Mesenchymal stem cell (in vitro differentiated cells and primary cell): ENCODE data around the gene ASPDH.

Source experiments
- DNase-seq: peaks from one replicate; pipeline ENCODE4 v3.0.0-alpha.2; 2013
- H2AFZ ChIP-seq: one replicate; pipeline ENCODE4 v1.6.1; 2013; ENCODE audit warnings: low read depth, mild to moderate bottlenecking, control low read depth, inconsistent platforms, low read length, moderate library complexity
- H2AK5ac ChIP-seq: 2 replicates; pipeline ENCODE4 v1.6.1; 2013; ENCODE audit warnings: low read length, moderate library complexity, mild to moderate bottlenecking, inconsistent platforms; ENCODE audit not compliant: severe bottlenecking
- H2BK120ac ChIP-seq: one replicate; pipeline ENCODE4 v1.6.1; 2013; ENCODE audit warnings: low read depth, mild to moderate bottlenecking, inconsistent platforms, low read length, moderate library complexity
- H2BK12ac ChIP-seq, 2 experiments: one replicate each; pipeline ENCODE4 v1.6.1; 2013; ENCODE audit warnings: inconsistent platforms in 2 of 2, low read length in 2 of 2, mild to moderate bottlenecking in 2 of 2, moderate library complexity in 2 of 2, control low read depth in 1 of 2
- H2BK15ac ChIP-seq: one replicate; pipeline ENCODE4 v1.6.1; 2013; ENCODE audit warnings: mild to moderate bottlenecking, low read depth, inconsistent platforms; ENCODE audit not compliant: poor library complexity, severe bottlenecking
- H2BK5ac ChIP-seq: 2 replicates; pipeline ENCODE4 v1.6.1; 2013; ENCODE audit warnings: low read depth, mild to moderate bottlenecking, low read length, control low read depth, inconsistent platforms; ENCODE audit not compliant: poor library complexity, severe bottlenecking
- H3K14ac ChIP-seq, 2 experiments: one replicate each; pipeline ENCODE4 v1.6.1; 2013; ENCODE audit warnings: inconsistent platforms in 2 of 2, low read length in 2 of 2, control low read depth in 1 of 2, mild to moderate bottlenecking in 1 of 2, moderate library complexity in 1 of 2
- H3K18ac ChIP-seq, 2 experiments: one replicate each; pipeline ENCODE4 v1.6.1; 2013; ENCODE audit warnings: inconsistent platforms in 2 of 2, low read length in 2 of 2, control low read depth in 1 of 2, low read depth in 1 of 2, mild to moderate bottlenecking in 1 of 2
- H3K23ac ChIP-seq, 2 experiments: one replicate each; pipeline ENCODE4 v1.6.1; 2013; ENCODE audit warnings: inconsistent platforms in 2 of 2, low read length in 2 of 2, mild to moderate bottlenecking in 2 of 2, moderate library complexity in 2 of 2, control low read depth in 1 of 2
- H3K27ac ChIP-seq: 2 replicates; pipeline ENCODE4 v1.5.1; 2013; ENCODE audit warnings: mild to moderate bottlenecking, moderate library complexity, low read length, control low read depth, inconsistent platforms; ENCODE audit not compliant: poor library complexity, severe bottlenecking
- H3K27me3 ChIP-seq, 2 experiments: 2 replicates each; pipeline versions ENCODE4 v1.6.1 to v1.7.0; 2013; ENCODE audit warnings: low read length in 2 of 2, mild to moderate bottlenecking in 2 of 2, moderate library complexity in 2 of 2, control low read depth in 1 of 2, inconsistent platforms in 1 of 2; ENCODE audit not compliant: control insufficient read depth in 1 of 2, insufficient read depth in 1 of 2
- H3K36me3 ChIP-seq, 2 experiments: 2 replicates each; pipeline versions ENCODE4 v1.6.1 to v1.7.0; 2013; ENCODE audit warnings: low read length in 2 of 2, control low read depth in 1 of 2, inconsistent platforms in 1 of 2, low read depth in 1 of 2, mild to moderate bottlenecking in 1 of 2; ENCODE audit not compliant: insufficient read depth in 2 of 2, control insufficient read depth in 1 of 2
- H3K4ac ChIP-seq, 2 experiments: one replicate each; pipeline ENCODE4 v1.6.1; 2013; ENCODE audit warnings: inconsistent platforms in 2 of 2, low read length in 2 of 2, mild to moderate bottlenecking in 2 of 2, moderate library complexity in 2 of 2, control low read depth in 1 of 2, low read depth in 1 of 2
- H3K4me1 ChIP-seq: 2 replicates; pipeline ENCODE4 v1.6.1; 2013; ENCODE audit warnings: low read depth, low read length, control low read depth; ENCODE audit not compliant: control insufficient read depth, insufficient read depth
- H3K4me2 ChIP-seq: 2 replicates; pipeline ENCODE4 v1.6.1; 2013; ENCODE audit warnings: low read length, mild to moderate bottlenecking, inconsistent platforms; ENCODE audit not compliant: poor library complexity, severe bottlenecking
- H3K4me3 ChIP-seq, 2 experiments: 2 replicates each; pipeline versions ENCODE4 v1.5.1 to v1.7.0; 2013; ENCODE audit warnings: low read length in 2 of 2, mild to moderate bottlenecking in 2 of 2, control low read depth in 1 of 2, low read depth in 1 of 2; ENCODE audit not compliant: insufficient read depth in 1 of 2
- H3K79me1 ChIP-seq: replicated peaks from 2 replicates; pipeline ENCODE4 v1.6.1; 2013; ENCODE audit warnings: mild to moderate bottlenecking, control low read depth, low read length, inconsistent platforms; ENCODE audit not compliant: poor library complexity, severe bottlenecking
- H3K9ac ChIP-seq: 2 replicates; pipeline ENCODE4 v1.7.0; 2013; ENCODE audit warnings: mild to moderate bottlenecking, low read length, moderate library complexity
- H3K9me3 ChIP-seq: 2 replicates; pipeline ENCODE4 v1.7.0; 2013; ENCODE audit warnings: mild to moderate bottlenecking, low read length; ENCODE audit not compliant: control insufficient read depth
- H4K8ac ChIP-seq: one replicate; pipeline ENCODE4 v1.6.1; 2013; ENCODE audit warnings: inconsistent platforms, mild to moderate bottlenecking, low read length, moderate library complexity
- H4K91ac ChIP-seq: one replicate; pipeline ENCODE4 v1.6.1; 2013; ENCODE audit warnings: mild to moderate bottlenecking, low read length, inconsistent platforms
- WGBS: methylation state at CpG from one replicate; pipeline ENCODE4 v1.1.7; 2013; ENCODE audit warnings: mixed read lengths; 5-methylcytosine and 5-hydroxymethylcytosine counted together

The ASPDH gene

GRCh38 chr19:50466706-50467039, 47.0 kb downstream of the ASPDH start:
- Histone ChIP-seq H2BK12ac (no peak overlapping the region), H3K4me1 (no peaks in the 10 kb centered on the region), H2BK15ac (no peak overlapping the region), H2BK120ac (no peak overlapping the region), H3K9me3 (no peaks in the 10 kb centered on the region), H3K4me2 (no peak overlapping the region), H4K8ac (no peak overlapping the region), H3K18ac (no peak overlapping the region), H3K27me3 (peaks cover 0 to 46% of the 10 kb centered on the region in 2 experiments), H2BK5ac (no peak overlapping the region), H3K27ac (no peak overlapping the region), H3K79me1 (no peaks in the 10 kb centered on the region), H2AFZ (no peak overlapping the region), H3K23ac (no peak overlapping the region), H3K14ac (no peak overlapping the region), H3K4ac (no peak overlapping the region), H3K9ac (no peak overlapping the region), H3K36me3 (peaks cover 0 to 4% of the 10 kb centered on the region in 2 experiments), H4K91ac (no peak overlapping the region), H2AK5ac (no peak overlapping the region), H3K4me3 (no peak overlapping the region)
- WGBS = 86% methylated on average over 11 of the region's 11 CpGs
- DNase-seq = no peak

GRCh38 chr19:50465986-50466705, 47.6 kb downstream of the ASPDH start:
- Histone ChIP-seq H3K4me2 (no peak overlapping the region), H2AK5ac (no peak overlapping the region), H3K27me3 (peaks cover 0 to 49% of the 10 kb centered on the region in 2 experiments), H3K36me3 (peaks cover 0 to 4% of the 10 kb centered on the region in 2 experiments), H4K91ac (no peak overlapping the region), H2BK15ac (no peak overlapping the region), H3K9me3 (no peaks in the 10 kb centered on the region), H3K14ac (no peak overlapping the region), H3K27ac (no peak overlapping the region), H3K4ac (no peak overlapping the region), H2BK120ac (no peak overlapping the region), H4K8ac (no peak overlapping the region), H3K9ac (no peak overlapping the region), H3K79me1 (no peaks in the 10 kb centered on the region), H3K4me1 (no peaks in the 10 kb centered on the region), H2BK12ac (no peak overlapping the region), H3K4me3 (peak overlapping the region in 1 of 2 experiments; percentile 41), H3K18ac (no peak overlapping the region), H2AFZ (no peak overlapping the region), H3K23ac (no peak overlapping the region), H2BK5ac (no peak overlapping the region)
- 57% methylated on average over 29 of the region's 29 CpGs for WGBS
- DNase-seq = peak; percentile 14

- peaks cover 6% of the 10 kb centered on the region for H3K4me1 ChIP-seq
- H3K4me2 ChIP-seq = no peak overlapping the region
- WGBS = 92% methylated on average over 13 of the region's 13 CpGs
- H3K27ac ChIP-seq = no peak overlapping the region
- no peak overlapping the region for H3K4ac ChIP-seq
- no peak overlapping the region for H2AFZ ChIP-seq
- H2AK5ac ChIP-seq = no peak overlapping the region
- no peak overlapping the region for H2BK15ac ChIP-seq
- H3K9me3 ChIP-seq = no peaks in the 10 kb centered on the region
- H3K23ac ChIP-seq = no peak overlapping the region
- H3K4me3 ChIP-seq = no peak overlapping the region
- H3K18ac ChIP-seq = no peak overlapping the region
- no peak overlapping the region for H2BK120ac ChIP-seq
- H3K36me3 ChIP-seq = peaks cover 0 to 4% of the 10 kb centered on the region in 2 experiments
- no peak overlapping the region for H2BK5ac ChIP-seq
- H3K9ac ChIP-seq = no peak overlapping the region
- H4K91ac ChIP-seq = no peak overlapping the region
- no peak for DNase-seq
- no peak overlapping the region for H4K8ac ChIP-seq
- no peaks in the 10 kb centered on the region for H3K79me1 ChIP-seq
- no peak overlapping the region for H2BK12ac ChIP-seq
- H3K14ac ChIP-seq = no peak overlapping the region
- H3K27me3 ChIP-seq = peaks cover 0 to 49% of the 10 kb centered on the region in 2 experiments
Observed at GRCh38 chr19:50465000-50465399, 48.7 kb downstream of the ASPDH start.

GRCh38 chr19:50464348-50464747, 49.4 kb downstream of the ASPDH start:
- Histone ChIP-seq H3K36me3 (peaks cover 0 to 4% of the 10 kb centered on the region in 2 experiments), H3K18ac (no peak overlapping the region), H2BK5ac (no peak overlapping the region), H3K4me2 (no peak overlapping the region), H3K4me3 (no peak overlapping the region), H3K4me1 (peaks cover 10% of the 10 kb centered on the region), H3K9ac (no peak overlapping the region), H2BK12ac (no peak overlapping the region), H3K9me3 (no peaks in the 10 kb centered on the region), H2AFZ (no peak overlapping the region), H3K4ac (no peak overlapping the region), H3K27me3 (peaks cover 0 to 49% of the 10 kb centered on the region in 2 experiments), H3K23ac (no peak overlapping the region), H2BK120ac (no peak overlapping the region), H3K27ac (no peak overlapping the region), H2BK15ac (no peak overlapping the region), H2AK5ac (no peak overlapping the region), H3K14ac (no peak overlapping the region), H4K91ac (no peak overlapping the region), H4K8ac (no peak overlapping the region), H3K79me1 (no peaks in the 10 kb centered on the region)
- DNase-seq = no peak
- 77% methylated on average over 19 of the region's 19 CpGs for WGBS
